MG63 (cell line): ENCODE results near the gene PLD1. TPM values are rescaled to one million over a fixed set of nuclear protein-coding genes. Genes with fewer than 3 reads are reported as not detected.
A peak's percentile ranks its signal among the peaks of the same experiment; 100 is the strongest.
"Not testable (repeated sequence)": the region's sequence is repeated elsewhere in the genome, so short reads cannot be mapped to it uniquely, and the experiment has no call there.

ENCODE experiments used
- DNase-seq: peaks from one replicate; pipeline ENCODE4 v3.0.0-alpha.2; 2020
- H3K27me3 ChIP-seq: fragments of 250-450 bp; sonication (Bioruptor Pico); 2 replicates; pipeline ENCODE4 v1.5.1; 2020; ENCODE audit warnings: mild to moderate bottlenecking, moderate library complexity
- H3K36me3 ChIP-seq: fragments of 250-450 bp; sonication (Bioruptor Pico); 2 replicates; pipeline ENCODE4 v1.5.1; 2020; ENCODE audit warnings: mild to moderate bottlenecking, moderate library complexity
- H3K4me3 ChIP-seq: fragments of 250-450 bp; sonication (Bioruptor Pico); 2 replicates; pipeline ENCODE4 v1.5.1; 2020; ENCODE audit warnings: mild to moderate bottlenecking, moderate library complexity
- H3K9me3 ChIP-seq: fragments of 250-450 bp; sonication (Bioruptor Pico); 2 replicates; pipeline ENCODE4 v1.5.1; 2020; ENCODE audit warnings: mild to moderate bottlenecking, moderate library complexity
- total RNA-seq: library from RNA; depleted of rRNA; stranded (reverse); fragments of >200 nt; shearing (Covaris generic); gene quantifications from 2 replicates; pipeline ENCODE4 v1.2.3, GENCODE V29; 2014; ENCODE audit warnings: low replicate concordance

PLD1 gene
- total RNA-seq, 1 experiment from 2014 or later = 3.2 TPM

- Histone ChIP-seq H3K4me3 (no peak overlapping the region), H3K36me3 (no peaks in the 10 kb centered on the region), H3K27me3 (no peaks in the 10 kb centered on the region), H3K9me3 (no peaks in the 10 kb centered on the region)
- DNase-seq = no peak
Measured at GRCh38 chr3:171658841-171659240, 151.4 kb downstream of the PLD1 start.

- no peaks in the 10 kb centered on the region for H3K27me3 ChIP-seq
- no peaks in the 10 kb centered on the region for H3K9me3 ChIP-seq
- peak; percentile 90 for DNase-seq
- no peak overlapping the region for H3K4me3 ChIP-seq
- no peaks in the 10 kb centered on the region for H3K36me3 ChIP-seq
Measured at GRCh38 chr3:171654809-171655208, 155.5 kb downstream of the PLD1 start.

GRCh38 chr3:171654326-171654725 is 156.0 kb downstream of the PLD1 start:
- no peak for DNase-seq
- Histone ChIP-seq H3K36me3 (no peaks in the 10 kb centered on the region), H3K4me3 (no peak overlapping the region), H3K9me3 (no peaks in the 10 kb centered on the region), H3K27me3 (no peaks in the 10 kb centered on the region)

GRCh38 chr3:171653701-171654100 is 156.6 kb downstream of the PLD1 start:
- DNase-seq = no peak
- no peak overlapping the region for H3K4me3 ChIP-seq

GRCh38 chr3:171652932-171653331 is 157.4 kb downstream of the PLD1 start:
- Histone ChIP-seq H3K4me3 (no peak overlapping the region), H3K36me3 (no peaks in the 10 kb centered on the region), H3K9me3 (no peaks in the 10 kb centered on the region), H3K27me3 (no peaks in the 10 kb centered on the region)
- DNase-seq = no peak

More at GRCh38 chr3:171653701-171654100, 156.6 kb downstream of the PLD1 start:
- H3K36me3 ChIP-seq = no peaks in the 10 kb centered on the region
- H3K9me3 ChIP-seq = no peaks in the 10 kb centered on the region
- H3K27me3 ChIP-seq = no peaks in the 10 kb centered on the region

GRCh38 chr3:171649911-171650592 is 160.2 kb downstream of the PLD1 start:
- no peak for DNase-seq
- H3K36me3 ChIP-seq = no peaks in the 10 kb centered on the region
- H3K27me3 ChIP-seq = no peaks in the 10 kb centered on the region
- H3K4me3 ChIP-seq = no peak overlapping the region
- no peaks in the 10 kb centered on the region for H3K9me3 ChIP-seq

GRCh38 chr3:171649267-171649666 is 161.0 kb downstream of the PLD1 start:
- H3K36me3 ChIP-seq = no peaks in the 10 kb centered on the region
- no peaks in the 10 kb centered on the region for H3K9me3 ChIP-seq
- DNase-seq = no peak
- H3K4me3 ChIP-seq = no peak overlapping the region
- H3K27me3 ChIP-seq = no peaks in the 10 kb centered on the region

- DNase-seq = no peak
- H3K27me3 ChIP-seq = no peaks in the 10 kb centered on the region
- H3K9me3 ChIP-seq = no peaks in the 10 kb centered on the region
- H3K4me3 ChIP-seq = no peak overlapping the region
- H3K36me3 ChIP-seq = no peaks in the 10 kb centered on the region
Measured at GRCh38 chr3:171648069-171648468, 162.2 kb downstream of the PLD1 start.

GRCh38 chr3:171646357-171647133 is 163.7 kb downstream of the PLD1 start:
- Histone ChIP-seq H3K36me3 (no peaks in the 10 kb centered on the region), H3K9me3 (no peaks in the 10 kb centered on the region), H3K27me3 (no peaks in the 10 kb centered on the region), H3K4me3 (no peak overlapping the region)
- no peak for DNase-seq

GRCh38 chr3:171644681-171645080 is 165.6 kb downstream of the PLD1 start:
- Histone ChIP-seq H3K27me3 (no peaks in the 10 kb centered on the region), H3K4me3 (no peak overlapping the region), H3K36me3 (no peaks in the 10 kb centered on the region), H3K9me3 (no peaks in the 10 kb centered on the region)
- DNase-seq = no peak

- no peak for DNase-seq
- no peaks in the 10 kb centered on the region for H3K9me3 ChIP-seq
- H3K27me3 ChIP-seq = no peaks in the 10 kb centered on the region
- H3K36me3 ChIP-seq = no peaks in the 10 kb centered on the region
- H3K4me3 ChIP-seq = no peak overlapping the region
Measured at GRCh38 chr3:171643681-171644080, 166.6 kb downstream of the PLD1 start.

- H3K36me3 ChIP-seq = no peaks in the 10 kb centered on the region
Measured at GRCh38 chr3:171643033-171643432, 167.2 kb downstream of the PLD1 start.

GRCh38 chr3:171640520-171641412 is 169.5 kb downstream of the PLD1 start:
- peak; percentile 31 for DNase-seq
- H3K9me3 ChIP-seq = no peaks in the 10 kb centered on the region
- no peaks in the 10 kb centered on the region for H3K36me3 ChIP-seq
- no peaks in the 10 kb centered on the region for H3K27me3 ChIP-seq
- no peak overlapping the region for H3K4me3 ChIP-seq

More at GRCh38 chr3:171643033-171643432, 167.2 kb downstream of the PLD1 start:
- Histone ChIP-seq H3K9me3 (no peaks in the 10 kb centered on the region), H3K27me3 (no peaks in the 10 kb centered on the region), H3K4me3 (no peak overlapping the region)
- DNase-seq = no peak

- Histone ChIP-seq H3K27me3 (no peaks in the 10 kb centered on the region), H3K9me3 (no peaks in the 10 kb centered on the region), H3K4me3 (no peak overlapping the region), H3K36me3 (no peaks in the 10 kb centered on the region)
- DNase-seq = no peak
Measured at GRCh38 chr3:171636666-171637065, 173.6 kb downstream of the PLD1 start.

- H3K4me3 ChIP-seq = no peak overlapping the region
- DNase-seq = no peak
- no peaks in the 10 kb centered on the region for H3K9me3 ChIP-seq
- no peaks in the 10 kb centered on the region for H3K36me3 ChIP-seq
- H3K27me3 ChIP-seq = no peaks in the 10 kb centered on the region
Measured at GRCh38 chr3:171632766-171633165, 177.5 kb downstream of the PLD1 start.

GRCh38 chr3:171626799-171627198 is 183.5 kb downstream of the PLD1 start:
- not testable (repeated sequence) for H3K36me3 ChIP-seq, DNase-seq, H3K9me3 ChIP-seq, H3K27me3 ChIP-seq, H3K4me3 ChIP-seq

- H3K4me3 ChIP-seq = no peak overlapping the region
- H3K27me3 ChIP-seq = no peaks in the 10 kb centered on the region
- DNase-seq = no peak
- no peaks in the 10 kb centered on the region for H3K36me3 ChIP-seq
- no peaks in the 10 kb centered on the region; the same call in 1 of the 2 replicates for H3K9me3 ChIP-seq
Measured at GRCh38 chr3:171622126-171622525, 188.2 kb downstream of the PLD1 start.
